MCF 10A (cell line): ENCODE results near the gene CPTP. TPM values are rescaled to one million over a fixed set of nuclear protein-coding genes. Genes with fewer than 3 reads are reported as not detected.
A peak's percentile ranks its signal among the peaks of the same experiment; 100 is the strongest.

Experiments
- BruUV-seq: library from RNA; stranded (reverse); fragments of 400-500 nt; replicated peaks from 2 replicates; lab custom pipeline; 2021; lab: Mats Ljungman, UMichigan
- CTCF ChIA-PET: fragments of 300-600 bp; sonication (Branson Sonifier 250); formaldehyde crosslinking; extraction: SDS; loops from one replicate; lab custom pipeline; 2021; ENCODE audit warnings: antibody characterized with exemption, inconsistent platforms; lab: Yijun Ruan, JAX
- POLR2A ChIA-PET: fragments of 300-600, 350-650 bp; sonication (Branson Sonifier 250); formaldehyde crosslinking; extraction: SDS; loops from one replicate; lab custom pipeline; 2020; ENCODE audit warnings: antibody characterized with exemption, inconsistent platforms; lab: Yijun Ruan, JAX
- DNase-seq: peaks from one replicate; pipeline ENCODE4 v3.0.0-alpha.2; 2018; ENCODE audit not compliant: unreplicated experiment
- H3K27ac Mint-ChIP-seq: one replicate; pipeline ENCODE4 v1.8.0; 2022; ENCODE audit warnings: mild to moderate bottlenecking, low read depth, mixed read lengths; ENCODE audit not compliant: unreplicated experiment
- H3K27me3 Mint-ChIP-seq: one replicate; pipeline ENCODE4 v1.8.0; 2022; ENCODE audit warnings: mixed read lengths; ENCODE audit not compliant: insufficient read depth, unreplicated experiment
- H3K36me3 Mint-ChIP-seq: one replicate; pipeline ENCODE4 v1.8.0; 2022; ENCODE audit warnings: mild to moderate bottlenecking, moderate library complexity, mixed read lengths; ENCODE audit not compliant: insufficient read depth, unreplicated experiment
- H3K4me1 Mint-ChIP-seq: one replicate; pipeline ENCODE4 v1.8.0; 2022; ENCODE audit warnings: mixed read lengths; ENCODE audit not compliant: insufficient read depth, unreplicated experiment
- H3K4me3 Mint-ChIP-seq: one replicate; pipeline ENCODE4 v1.8.0; 2022; ENCODE audit warnings: mild to moderate bottlenecking, moderate library complexity, mixed read lengths; ENCODE audit not compliant: unreplicated experiment
- H3K9me3 Mint-ChIP-seq: one replicate; pipeline ENCODE4 v1.8.0; 2022; ENCODE audit warnings: mixed read lengths; ENCODE audit not compliant: unreplicated experiment
- intact Hi-C: fragments of 100-400 bp; cut with micrococcal nuclease; formaldehyde crosslinking; loops from 2 replicates; pipeline ENCODE4 v1.14.1; 2022
- total RNA-seq: library from RNA; stranded (reverse); gene quantifications from 2 replicates; pipeline ENCODE4 v1.2.3, GENCODE V29; 2022
- TF ChIP-seq, protein P1 (sequence below): fragments of 200-600 bp; IDR thresholded peaks from one replicate; pipeline ENCODE4 v1.8.0; 2022; ENCODE audit warnings: antibody characterized with exemption, mild to moderate bottlenecking; ENCODE audit not compliant: unreplicated experiment

CPTP gene
- total RNA-seq, 1 experiment from 2014 or later, result 21.0 TPM

DNA sequence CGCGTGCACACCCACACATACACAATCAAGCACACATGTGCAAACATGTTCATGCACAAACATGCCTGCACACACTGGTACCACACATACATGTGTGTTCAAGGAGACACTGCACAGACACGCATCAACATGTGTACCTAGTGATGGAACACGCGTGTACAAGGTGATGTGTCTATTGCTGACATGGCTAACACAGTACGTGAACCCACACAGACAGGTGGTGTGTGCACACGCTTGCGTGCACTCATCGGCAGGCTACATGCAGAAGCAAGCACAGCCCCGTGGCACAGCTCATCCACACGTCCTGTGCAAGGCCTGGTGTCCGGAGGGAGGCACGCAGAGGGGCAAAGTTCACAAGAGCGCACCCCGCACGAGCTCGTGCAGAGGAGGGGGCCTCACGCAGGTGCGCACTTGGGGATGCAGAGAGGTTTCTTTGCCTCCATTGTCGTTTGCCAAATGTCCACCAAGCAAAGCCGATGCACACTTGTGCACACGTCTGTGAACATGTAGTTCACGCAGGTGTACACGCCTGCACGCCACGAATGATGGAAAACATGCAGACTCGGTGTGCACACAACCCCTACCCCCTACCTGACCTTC, 17.8 kb upstream of the CPTP start:
- DNase-seq, result no peak
- Mint-ChIP-seq H3K27ac (peak overlapping the region; percentile 63), H3K4me1 (peaks cover 23% of the 10 kb centered on the region), H3K27me3 (no peaks in the 10 kb centered on the region), H3K4me3 (peak overlapping the region; percentile 81), H3K36me3 (peaks cover 31% of the 10 kb centered on the region), H3K9me3 (no peaks in the 10 kb centered on the region)
- TF ChIP-seq, protein P1, sequence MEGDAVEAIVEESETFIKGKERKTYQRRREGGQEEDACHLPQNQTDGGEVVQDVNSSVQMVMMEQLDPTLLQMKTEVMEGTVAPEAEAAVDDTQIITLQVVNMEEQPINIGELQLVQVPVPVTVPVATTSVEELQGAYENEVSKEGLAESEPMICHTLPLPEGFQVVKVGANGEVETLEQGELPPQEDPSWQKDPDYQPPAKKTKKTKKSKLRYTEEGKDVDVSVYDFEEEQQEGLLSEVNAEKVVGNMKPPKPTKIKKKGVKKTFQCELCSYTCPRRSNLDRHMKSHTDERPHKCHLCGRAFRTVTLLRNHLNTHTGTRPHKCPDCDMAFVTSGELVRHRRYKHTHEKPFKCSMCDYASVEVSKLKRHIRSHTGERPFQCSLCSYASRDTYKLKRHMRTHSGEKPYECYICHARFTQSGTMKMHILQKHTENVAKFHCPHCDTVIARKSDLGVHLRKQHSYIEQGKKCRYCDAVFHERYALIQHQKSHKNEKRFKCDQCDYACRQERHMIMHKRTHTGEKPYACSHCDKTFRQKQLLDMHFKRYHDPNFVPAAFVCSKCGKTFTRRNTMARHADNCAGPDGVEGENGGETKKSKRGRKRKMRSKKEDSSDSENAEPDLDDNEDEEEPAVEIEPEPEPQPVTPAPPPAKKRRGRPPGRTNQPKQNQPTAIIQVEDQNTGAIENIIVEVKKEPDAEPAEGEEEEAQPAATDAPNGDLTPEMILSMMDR, result no peak
- ChIA-PET POLR2A (interaction anchor here (1.1 kb wide), 1 partner anchor 41 kb away, joined by 4 read pairs; no protein-coding TSS in a partner anchor), CTCF (interaction anchor here (0.7 to 1.3 kb wide), 3 partner anchors 38 to 184 kb away, joined by 3 to 5 read pairs (median 4); no protein-coding TSS in a partner anchor)
- intact Hi-C loops, result no loop called here
- BruUV-seq, result no TSS peak

DNA sequence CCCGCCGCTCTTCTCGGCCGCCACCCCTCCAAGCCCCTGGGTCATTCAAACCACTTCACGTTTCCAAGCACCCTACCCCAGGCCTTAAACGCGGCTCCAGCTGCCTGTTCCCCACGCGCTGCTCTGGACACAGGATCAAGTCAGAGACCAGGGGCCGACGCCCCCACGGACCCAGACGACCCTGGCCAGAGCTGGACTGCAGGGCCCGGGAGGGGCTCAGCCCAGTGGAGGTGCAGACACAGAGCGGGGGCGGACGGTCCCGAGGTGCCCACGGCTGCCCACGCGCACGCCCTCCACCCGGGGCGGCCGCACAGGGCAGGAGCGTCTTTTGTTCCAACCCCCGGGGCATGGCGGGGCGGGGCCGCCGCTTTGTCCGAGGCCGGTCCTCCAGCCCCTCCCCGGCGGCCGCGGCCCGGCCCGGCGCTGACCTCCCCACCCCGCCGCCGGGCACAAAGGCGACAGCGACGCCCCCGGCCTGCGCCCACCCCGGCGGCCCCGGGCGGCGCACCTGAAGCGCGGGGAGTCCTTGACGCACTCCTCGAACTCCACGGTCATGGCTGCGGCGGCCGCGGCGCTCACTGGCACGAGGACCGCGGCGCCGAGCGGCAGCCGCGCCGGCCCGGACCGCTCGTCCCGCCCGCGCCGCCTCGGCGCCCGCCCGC, 17.2 kb upstream of the CPTP start:
- peak overlapping the region; percentile 63 for H3K27ac Mint-ChIP-seq
- peaks cover 32% of the 10 kb centered on the region for H3K36me3 Mint-ChIP-seq
- H3K27me3 Mint-ChIP-seq, result no peaks in the 10 kb centered on the region
- peak overlapping the region; percentile 81 for H3K4me3 Mint-ChIP-seq
- no TSS peak for BruUV-seq
- no peak for DNase-seq
- TF ChIP-seq, protein P1, result no peak
- H3K4me1 Mint-ChIP-seq, result peaks cover 23% of the 10 kb centered on the region
- CTCF ChIA-PET, result interaction anchor here (0.7 to 1.3 kb wide), 3 partner anchors 37 to 184 kb away, joined by 3 to 5 read pairs (median 4); no protein-coding TSS in a partner anchor
- no peaks in the 10 kb centered on the region for H3K9me3 Mint-ChIP-seq
- POLR2A ChIA-PET, result interaction anchor here (1.1 kb wide), 1 partner anchor 40 kb away, joined by 4 read pairs; no protein-coding TSS in a partner anchor
- intact Hi-C loops, result no loop called here

DNA sequence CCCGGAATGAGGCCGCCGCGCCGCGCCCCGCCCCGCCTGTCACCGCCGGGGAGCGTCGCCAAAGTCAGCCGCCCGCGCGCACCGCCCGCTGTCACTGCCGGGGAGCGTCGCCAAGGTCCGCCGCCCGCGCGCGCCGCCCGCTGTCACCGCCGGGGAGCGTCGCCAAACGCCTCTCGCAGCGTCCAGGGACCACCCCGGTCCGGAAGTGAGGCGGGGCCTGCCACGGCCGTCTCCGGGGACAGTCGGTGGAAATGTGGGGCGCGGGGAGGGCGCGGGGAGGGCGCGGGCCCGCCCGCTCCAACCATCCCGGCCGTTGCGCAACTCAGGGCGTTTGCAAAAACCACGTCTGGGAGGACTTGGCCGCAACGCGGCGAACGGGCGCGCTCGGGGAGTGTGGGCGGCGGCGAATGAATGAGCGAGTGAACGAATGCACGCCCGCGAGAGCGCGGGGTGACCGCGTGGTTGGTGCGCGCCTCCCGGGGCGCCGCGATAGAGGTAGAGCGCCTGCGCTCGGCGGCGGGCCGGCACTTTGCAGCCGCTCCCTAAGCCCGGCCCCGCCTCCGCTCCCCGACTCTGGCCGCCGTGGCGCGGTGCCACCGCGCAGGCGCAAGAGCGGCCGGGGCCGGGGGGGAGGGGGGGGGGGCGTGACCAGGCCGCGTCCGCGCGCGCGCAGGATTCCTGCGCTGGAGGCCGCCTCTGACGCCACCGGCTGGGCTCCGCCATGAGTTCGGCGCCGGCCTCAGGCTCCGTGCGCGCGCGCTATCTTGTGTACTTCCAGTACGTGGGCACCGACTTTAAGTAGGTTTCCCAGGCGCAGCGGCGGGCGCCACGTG, 16.5 kb upstream of the CPTP start, which contains the start of the genes ACAP3 and PUSL1:
TSS of gene ACAP3 (minus strand) at position 8 of the 833 bp plus-strand sequence. CDS start 115 bp downstream, outside the sequence.
TSS of gene PUSL1 (plus strand) at position 675 of the 833 bp plus-strand sequence. CDS start at position 722, 47 bp downstream.
- Mint-ChIP-seq H3K9me3 (no peaks in the 10 kb centered on the region), H3K27ac (peak within 1 kb of the TSS; percentile 63), H3K36me3 (peaks cover 38% of the 10 kb centered on the region), H3K4me3 (peak within 1 kb of the TSS; percentile 81), H3K27me3 (no peaks in the 10 kb centered on the region), H3K4me1 (peaks cover 23% of the 10 kb centered on the region)
- POLR2A ChIA-PET, result no interaction called here
- intact Hi-C loops, result loop anchor here (1.0 kb wide), 1 partner anchor 40 kb away; no protein-coding TSS in a partner anchor
- TF ChIP-seq, protein P1, result no peak
- CTCF ChIA-PET, result no interaction called here
- no TSS peak for BruUV-seq
- DNase-seq, result peak; percentile 90
